Measurements from ENCODE around the gene WWOX.
"Not testable (repeated sequence)": the region's sequence is repeated elsewhere in the genome, so short reads cannot be mapped to it uniquely, and the experiment has no call there.

WWOX gene

DNA sequence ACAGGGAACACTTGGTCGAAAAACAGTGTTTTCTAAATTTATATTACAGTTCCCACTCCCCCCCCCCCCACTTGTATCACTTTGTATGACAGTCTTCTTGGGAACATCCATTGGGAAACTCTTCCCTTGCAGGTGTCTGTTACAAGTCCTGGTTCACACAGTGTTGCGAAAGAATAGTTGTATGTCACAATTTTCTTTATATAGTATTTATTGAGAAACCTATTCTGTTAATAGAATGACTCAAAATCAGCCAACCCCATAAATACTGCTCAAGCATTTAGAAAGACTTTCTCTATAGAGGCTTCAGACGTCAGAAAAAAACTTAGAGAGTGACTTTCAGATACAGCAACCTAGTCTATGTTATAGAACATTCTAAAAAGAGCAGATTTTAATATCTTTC is 414.4 kb downstream of the WWOX start:
- H3K27me3 ChIP-seq (ENCODE audit: insufficient read depth, low read length) = no peaks in the 10 kb centered on the region
- H3K4me1 ChIP-seq (ENCODE audit: insufficient read depth, low read length) = peaks cover 9% of the 10 kb centered on the region
- H3K9me3 ChIP-seq (ENCODE audit: low read length) = no peaks in the 10 kb centered on the region
- H3K36me3 ChIP-seq (ENCODE audit: insufficient read depth, low read length) = no peaks in the 10 kb centered on the region
- H3K4me3 ChIP-seq (ENCODE audit: low read length) = no peak overlapping the region
- H2AFZ ChIP-seq (ENCODE audit: low read depth, low read length) = no peak overlapping the region

DNA sequence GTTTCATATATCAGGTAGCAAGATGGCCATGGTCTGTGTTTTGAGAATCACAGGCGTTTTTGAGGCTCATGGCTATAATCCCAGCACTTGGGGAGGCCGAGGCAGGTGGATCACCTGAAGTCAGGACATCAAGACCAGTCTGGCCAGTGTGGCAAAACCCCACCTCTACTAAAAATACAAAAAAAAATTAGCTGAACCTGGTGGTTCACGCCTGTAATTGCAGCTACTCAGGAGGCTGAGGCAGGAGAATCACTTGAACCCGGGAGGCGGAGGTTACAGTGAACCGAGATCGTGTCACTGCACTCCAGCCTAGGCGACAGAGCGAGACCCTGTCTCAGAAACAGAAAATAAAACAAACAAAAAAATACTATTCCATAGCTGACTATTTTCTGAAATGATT is 415.4 kb downstream of the WWOX start:
- H3K9me3 ChIP-seq (ENCODE audit: low read length); H3K27me3 ChIP-seq (ENCODE audit: insufficient read depth, low read length); H3K4me3 ChIP-seq (ENCODE audit: low read length); H2AFZ ChIP-seq (ENCODE audit: low read depth, low read length); H3K4me1 ChIP-seq (ENCODE audit: insufficient read depth, low read length); H3K36me3 ChIP-seq (ENCODE audit: insufficient read depth, low read length): not testable (repeated sequence)

DNA sequence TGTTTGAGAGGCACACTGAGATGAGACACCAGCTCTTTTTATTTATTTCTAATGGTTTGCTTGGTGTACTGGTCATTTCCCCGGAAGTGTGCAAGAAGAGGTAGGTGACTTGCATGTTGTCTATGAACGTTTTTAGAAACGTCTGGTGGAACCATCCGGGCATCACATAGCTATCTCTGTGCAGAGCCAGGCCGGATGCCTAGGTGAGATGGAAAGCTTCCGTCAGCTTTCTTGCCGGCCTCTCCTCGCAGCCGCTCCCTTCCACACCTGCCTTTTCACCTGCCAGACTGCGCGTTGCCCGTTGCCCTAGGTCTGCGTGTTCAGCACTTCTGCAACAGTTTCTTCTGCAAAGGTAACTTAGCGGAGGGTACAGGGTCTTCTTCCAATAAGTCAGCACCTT is 416.0 kb downstream of the WWOX start:
- Histone ChIP-seq H3K4me3 (ENCODE audit: low read length) (no peak overlapping the region), H3K36me3 (ENCODE audit: insufficient read depth, low read length) (no peaks in the 10 kb centered on the region), H3K9me3 (ENCODE audit: low read length) (no peaks in the 10 kb centered on the region), H3K27me3 (ENCODE audit: insufficient read depth, low read length) (no peaks in the 10 kb centered on the region), H2AFZ (ENCODE audit: low read depth, low read length) (no peak overlapping the region), H3K4me1 (ENCODE audit: insufficient read depth, low read length) (peaks cover 9% of the 10 kb centered on the region)

DNA sequence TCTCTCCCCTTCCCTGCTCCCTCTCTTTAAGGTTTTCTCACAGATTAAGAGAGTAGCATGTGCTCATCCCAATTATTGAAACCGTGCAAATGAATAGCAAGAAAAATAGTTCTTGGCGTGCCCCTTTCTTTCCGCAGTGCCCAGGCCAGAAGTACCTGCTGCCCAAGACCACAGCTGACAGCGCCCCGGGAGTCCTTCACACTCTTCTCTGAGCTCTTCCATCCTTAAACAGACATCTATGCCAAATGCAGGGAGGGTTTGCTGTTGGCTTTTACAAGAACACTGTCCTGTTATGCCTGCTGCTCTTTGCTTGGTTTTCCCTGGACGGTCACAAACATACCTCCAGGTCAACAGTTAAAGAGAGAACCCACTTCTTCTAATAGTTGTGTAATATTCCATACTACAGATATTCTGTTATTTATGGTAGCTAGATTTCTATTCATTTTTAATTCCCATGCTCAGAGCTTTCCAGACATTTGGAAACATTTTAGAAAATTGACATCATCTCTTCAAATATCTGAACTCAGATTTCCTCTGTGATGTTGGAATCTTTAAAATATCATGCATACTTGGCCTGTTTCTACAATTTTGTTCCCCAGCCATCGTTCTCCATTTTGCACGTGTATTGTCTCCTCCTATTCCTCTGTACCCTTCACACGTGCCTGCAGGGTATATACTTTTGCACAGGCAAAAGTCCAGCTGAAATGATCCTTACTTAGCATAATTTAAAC is 416.7 kb downstream of the WWOX start:
- no peaks in the 10 kb centered on the region for H3K9me3 ChIP-seq (ENCODE audit: low read length)
- no peaks in the 10 kb centered on the region for H3K27me3 ChIP-seq (ENCODE audit: insufficient read depth, low read length)

DNA sequence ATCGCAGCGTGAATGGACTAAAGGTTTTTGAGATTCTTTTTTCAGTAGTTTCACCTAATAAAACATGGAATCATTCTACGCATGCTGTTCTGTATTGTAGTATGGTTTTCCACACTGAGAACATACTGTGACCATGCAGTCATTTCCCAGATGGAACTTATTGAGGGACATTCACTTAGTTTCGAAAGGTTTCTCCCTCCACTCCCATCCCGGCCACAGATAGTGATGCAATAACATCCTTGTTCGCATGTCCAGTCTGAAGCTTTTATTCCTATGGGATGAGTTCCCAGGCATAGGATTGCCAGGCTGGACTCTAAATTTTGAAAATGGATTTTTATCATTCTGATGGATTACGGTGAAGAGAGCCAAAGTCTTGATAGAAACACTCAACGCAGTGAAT is 420.4 kb downstream of the WWOX start:
- Histone ChIP-seq H3K4me1 (ENCODE audit: insufficient read depth, low read length) (peaks cover 9% of the 10 kb centered on the region), H3K27me3 (ENCODE audit: insufficient read depth, low read length) (no peaks in the 10 kb centered on the region), H3K4me3 (ENCODE audit: low read length) (no peak overlapping the region), H2AFZ (ENCODE audit: low read depth, low read length) (no peak overlapping the region), H3K9me3 (ENCODE audit: low read length) (no peaks in the 10 kb centered on the region), H3K36me3 (ENCODE audit: insufficient read depth, low read length) (no peaks in the 10 kb centered on the region)

More for the DNA sequence above, 416.7 kb downstream of the WWOX start:
- H2AFZ ChIP-seq (ENCODE audit: low read depth, low read length) = no peak overlapping the region
- H3K4me1 ChIP-seq (ENCODE audit: insufficient read depth, low read length) = peaks cover 8% of the 10 kb centered on the region
- H3K4me3 ChIP-seq (ENCODE audit: low read length) = no peak overlapping the region
- H3K36me3 ChIP-seq (ENCODE audit: insufficient read depth, low read length) = no peaks in the 10 kb centered on the region

DNA sequence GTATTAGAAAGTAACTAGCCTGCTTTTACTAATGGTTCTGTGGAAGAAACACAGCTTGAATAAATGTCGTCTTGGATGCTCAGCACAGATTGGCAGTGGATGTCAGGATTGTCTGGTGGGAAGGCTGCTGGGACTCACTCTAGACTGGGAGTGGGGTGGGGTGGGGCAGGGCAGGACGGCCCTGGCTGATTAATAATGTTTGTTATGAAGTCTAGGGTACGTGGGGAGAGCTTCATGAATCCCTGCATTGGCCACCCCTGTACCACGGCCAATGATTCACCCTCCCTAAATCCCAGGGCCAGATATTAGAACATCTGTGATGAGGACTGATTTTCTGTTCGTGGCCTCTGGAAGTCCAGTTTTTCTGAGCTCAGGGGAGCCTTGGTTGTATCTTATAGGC is 421.0 kb downstream of the WWOX start:
- Histone ChIP-seq H3K36me3 (ENCODE audit: insufficient read depth, low read length) (no peaks in the 10 kb centered on the region), H2AFZ (ENCODE audit: low read depth, low read length) (no peak overlapping the region), H3K4me3 (ENCODE audit: low read length) (no peak overlapping the region), H3K9me3 (ENCODE audit: low read length) (no peaks in the 10 kb centered on the region), H3K4me1 (ENCODE audit: insufficient read depth, low read length) (peaks cover 9% of the 10 kb centered on the region), H3K27me3 (ENCODE audit: insufficient read depth, low read length) (no peaks in the 10 kb centered on the region)

DNA sequence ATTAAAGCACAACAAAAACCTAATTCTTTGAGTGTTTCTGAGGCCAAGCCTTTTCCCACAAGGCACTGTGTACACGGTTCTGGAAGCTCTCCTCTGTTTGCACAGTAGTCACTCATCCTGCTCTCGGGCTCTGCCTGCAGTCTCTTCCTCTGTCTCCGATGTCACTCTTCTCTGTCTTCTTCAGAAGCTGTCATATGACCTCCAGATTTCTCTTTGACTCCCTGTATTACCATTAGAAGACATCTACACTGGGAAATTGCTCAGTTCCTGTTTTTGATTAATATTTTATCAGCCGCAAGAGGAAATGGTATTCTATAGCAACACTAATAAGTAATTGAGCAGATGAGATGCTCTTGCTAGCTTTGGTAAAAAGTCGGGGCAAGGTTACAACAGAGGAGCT is 422.9 kb downstream of the WWOX start:
- Histone ChIP-seq H3K36me3 (ENCODE audit: insufficient read depth, low read length) (no peaks in the 10 kb centered on the region), H3K27me3 (ENCODE audit: insufficient read depth, low read length) (no peaks in the 10 kb centered on the region), H3K4me3 (ENCODE audit: low read length) (no peak overlapping the region), H2AFZ (ENCODE audit: low read depth, low read length) (no peak overlapping the region), H3K9me3 (ENCODE audit: low read length) (no peaks in the 10 kb centered on the region), H3K4me1 (ENCODE audit: insufficient read depth, low read length) (peaks cover 9% of the 10 kb centered on the region)

DNA sequence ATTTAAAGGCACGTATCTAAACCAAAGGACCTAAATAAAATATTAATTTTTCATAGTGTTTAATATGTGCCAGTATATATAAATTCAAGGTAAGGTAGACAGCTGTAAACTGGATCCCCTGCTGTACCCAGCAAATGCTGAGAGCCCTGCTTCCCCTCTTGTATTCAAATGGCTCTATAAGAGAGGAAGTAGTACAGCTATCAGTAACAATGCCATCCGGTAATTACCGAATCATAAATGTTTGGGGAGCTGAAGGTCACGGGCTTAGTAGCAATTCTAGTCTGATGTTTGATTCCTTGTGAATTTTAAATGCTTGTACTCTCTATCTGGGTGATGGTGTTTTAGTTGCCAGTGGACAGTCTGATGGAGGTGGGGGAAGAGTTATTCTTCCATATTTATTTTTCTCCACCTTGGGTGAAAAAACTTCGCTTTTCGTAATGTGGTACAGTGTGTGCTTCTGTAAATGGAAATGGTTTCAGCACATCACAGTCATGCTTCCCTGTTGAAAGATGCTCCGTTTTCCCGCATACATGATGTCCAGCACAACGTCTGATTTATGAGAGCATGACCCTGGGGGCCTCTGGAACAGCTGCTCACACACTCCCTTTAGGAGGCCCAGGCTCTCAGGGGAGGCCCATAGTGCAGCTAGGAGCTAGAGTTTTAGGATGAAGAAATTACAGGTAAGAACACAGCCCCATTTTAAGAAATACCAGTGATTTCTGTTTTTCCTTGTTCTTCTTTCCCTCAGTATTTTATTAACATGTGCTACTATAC is 423.9 kb downstream of the WWOX start:
- H2AFZ ChIP-seq (ENCODE audit: low read depth, low read length) = no peak overlapping the region
- no peaks in the 10 kb centered on the region for H3K27me3 ChIP-seq (ENCODE audit: insufficient read depth, low read length)
- H3K36me3 ChIP-seq (ENCODE audit: insufficient read depth, low read length) = no peaks in the 10 kb centered on the region
- H3K9me3 ChIP-seq (ENCODE audit: low read length) = no peaks in the 10 kb centered on the region
- H3K4me3 ChIP-seq (ENCODE audit: low read length) = no peak overlapping the region
- H3K4me1 ChIP-seq (ENCODE audit: insufficient read depth, low read length) = peaks cover 9% of the 10 kb centered on the region

DNA sequence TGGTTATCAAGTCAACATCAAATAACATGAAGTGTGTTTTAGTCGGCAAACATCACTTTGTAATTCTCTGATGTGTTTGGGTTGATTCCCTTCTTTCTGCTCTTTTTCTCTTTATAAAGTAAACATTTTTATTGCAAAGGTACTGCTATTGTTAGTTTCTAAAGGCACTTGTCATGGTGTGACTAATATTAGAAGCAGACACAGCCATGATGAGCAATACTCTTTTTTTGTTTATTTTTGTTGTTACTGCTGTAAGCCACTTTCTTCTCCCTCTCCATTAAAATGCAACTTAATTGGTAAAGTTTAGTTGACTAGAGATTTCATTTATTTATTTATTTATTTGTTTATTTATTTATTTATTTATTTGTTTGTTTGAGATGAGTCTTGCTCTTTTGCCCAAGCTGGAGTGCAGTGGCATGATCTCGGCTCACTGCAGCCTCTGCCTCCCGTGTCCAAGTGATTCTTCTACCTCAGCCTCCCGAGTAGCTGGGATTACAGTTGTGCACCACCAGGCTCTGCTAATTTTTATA is 424.7 kb downstream of the WWOX start:
- H3K27me3 ChIP-seq (ENCODE audit: insufficient read depth, low read length) = no peaks in the 10 kb centered on the region
- H3K4me3 ChIP-seq (ENCODE audit: low read length) = no peak overlapping the region
- H2AFZ ChIP-seq (ENCODE audit: low read depth, low read length) = no peak overlapping the region
- H3K36me3 ChIP-seq (ENCODE audit: insufficient read depth, low read length) = no peaks in the 10 kb centered on the region
- H3K9me3 ChIP-seq (ENCODE audit: low read length) = no peaks in the 10 kb centered on the region
- H3K4me1 ChIP-seq (ENCODE audit: insufficient read depth, low read length) = peaks cover 9% of the 10 kb centered on the region

DNA sequence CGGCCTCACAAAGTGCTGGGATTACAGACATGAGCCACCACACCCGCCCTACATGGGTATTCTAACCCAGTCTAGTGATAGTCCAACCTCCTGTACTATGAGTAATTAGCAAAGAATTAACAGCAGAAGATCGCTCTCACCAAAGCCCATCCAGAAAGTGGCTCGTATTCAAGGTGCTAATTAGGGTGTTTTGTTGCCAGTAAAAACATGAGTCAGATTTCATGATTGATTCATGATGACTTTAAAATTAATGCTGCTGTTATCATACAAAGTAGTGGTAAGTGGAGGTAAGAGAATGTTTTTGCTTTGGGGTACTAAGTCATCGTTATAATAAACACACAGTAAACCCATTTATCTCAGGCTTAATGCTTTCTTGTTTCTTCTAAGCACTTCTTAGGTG is 428.8 kb downstream of the WWOX start:
- no peaks in the 10 kb centered on the region for H3K9me3 ChIP-seq (ENCODE audit: low read length)
- no peaks in the 10 kb centered on the region for H3K36me3 ChIP-seq (ENCODE audit: insufficient read depth, low read length)
- H3K4me1 ChIP-seq (ENCODE audit: insufficient read depth, low read length) = peaks cover 7% of the 10 kb centered on the region
- no peaks in the 10 kb centered on the region for H3K27me3 ChIP-seq (ENCODE audit: insufficient read depth, low read length)
- H3K4me3 ChIP-seq (ENCODE audit: low read length) = no peak overlapping the region
- H2AFZ ChIP-seq (ENCODE audit: low read depth, low read length) = no peak overlapping the region

DNA sequence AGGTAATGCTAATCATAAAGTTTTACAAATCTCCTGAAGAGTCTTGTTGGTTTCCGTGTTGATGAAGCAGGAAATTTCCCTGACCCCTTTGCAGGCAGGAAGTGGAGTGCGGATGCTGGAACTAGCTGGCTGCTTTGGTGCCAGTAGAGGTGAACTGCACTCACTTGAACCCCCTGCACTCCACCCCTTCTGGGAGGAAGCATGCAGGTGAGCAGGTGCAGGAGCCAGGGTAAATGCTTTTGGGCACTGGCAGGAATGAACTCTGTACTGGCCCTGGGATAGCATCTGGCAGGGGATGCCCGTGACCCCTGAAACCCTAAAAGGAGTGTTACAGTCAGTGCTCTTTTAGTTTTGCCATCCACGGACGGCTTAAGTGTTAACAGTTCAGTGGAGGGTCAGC is 430.4 kb downstream of the WWOX start:
- Histone ChIP-seq H3K27me3 (ENCODE audit: insufficient read depth, low read length) (no peaks in the 10 kb centered on the region), H3K36me3 (ENCODE audit: insufficient read depth, low read length) (no peaks in the 10 kb centered on the region)

DNA sequence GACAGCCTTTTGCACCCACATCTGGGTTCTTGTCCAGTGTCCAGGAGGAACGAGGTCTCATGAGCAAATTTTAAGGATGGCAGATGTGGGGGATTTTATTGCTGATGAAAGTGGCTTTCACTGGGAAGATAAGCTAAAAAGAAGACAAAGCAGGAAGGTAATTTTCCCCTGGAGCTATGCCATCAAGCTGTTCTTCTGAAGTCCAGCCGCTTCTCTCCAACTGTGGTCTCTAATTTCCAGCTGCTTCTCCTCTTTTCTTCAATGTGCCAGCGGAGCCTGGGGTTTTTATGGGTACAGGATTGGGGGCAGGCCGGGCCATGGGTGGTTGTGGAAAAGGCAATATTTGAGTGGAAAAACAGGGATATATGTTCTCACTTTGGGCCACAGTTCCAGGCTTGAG is 430.8 kb downstream of the WWOX start:
- Histone ChIP-seq H3K4me3 (ENCODE audit: low read length) (no peak overlapping the region), H2AFZ (ENCODE audit: low read depth, low read length) (no peak overlapping the region), H3K9me3 (ENCODE audit: low read length) (peaks cover 4% of the 10 kb centered on the region), H3K4me1 (ENCODE audit: insufficient read depth, low read length) (no peaks in the 10 kb centered on the region), H3K36me3 (ENCODE audit: insufficient read depth, low read length) (no peaks in the 10 kb centered on the region), H3K27me3 (ENCODE audit: insufficient read depth, low read length) (no peaks in the 10 kb centered on the region)

More for the DNA sequence above, 430.4 kb downstream of the WWOX start:
- Histone ChIP-seq H3K4me3 (ENCODE audit: low read length) (no peak overlapping the region), H2AFZ (ENCODE audit: low read depth, low read length) (no peak overlapping the region), H3K4me1 (ENCODE audit: insufficient read depth, low read length) (no peaks in the 10 kb centered on the region), H3K9me3 (ENCODE audit: low read length) (peaks cover 4% of the 10 kb centered on the region)

DNA sequence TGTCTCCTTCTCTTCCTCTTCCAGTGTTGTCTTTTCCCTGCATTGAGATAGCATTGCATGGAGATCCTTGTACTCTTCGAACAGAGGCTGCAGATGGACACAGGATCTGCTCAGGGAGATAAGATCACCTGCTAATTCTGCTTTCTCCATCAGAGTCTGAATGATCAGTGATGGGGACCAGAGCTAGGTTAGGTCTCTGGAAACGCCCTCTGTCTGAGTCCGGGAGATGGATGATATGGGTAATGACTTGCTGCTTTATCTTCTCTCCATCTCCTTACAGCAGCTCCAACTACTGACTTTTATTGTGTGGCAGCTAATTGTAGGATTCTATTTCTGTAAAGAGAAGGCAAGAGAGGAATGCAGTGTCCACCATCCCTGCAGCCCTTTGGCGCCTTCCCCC is 435.6 kb downstream of the WWOX start:
- Histone ChIP-seq H3K27me3 (ENCODE audit: insufficient read depth, low read length) (no peaks in the 10 kb centered on the region), H3K9me3 (ENCODE audit: low read length) (peaks cover 4% of the 10 kb centered on the region), H3K4me1 (ENCODE audit: insufficient read depth, low read length) (no peaks in the 10 kb centered on the region), H2AFZ (ENCODE audit: low read depth, low read length) (no peak overlapping the region), H3K36me3 (ENCODE audit: insufficient read depth, low read length) (no peaks in the 10 kb centered on the region), H3K4me3 (ENCODE audit: low read length) (no peak overlapping the region)
